SH-SY5Y (cell line): ENCODE measurements around the gene NUPR1.

ENCODE experiments used
- GATA2 ChIP-seq: IDR thresholded peaks from 2 replicates; pipeline ENCODE4 v1.6.1; 2011; ENCODE audit warnings: mild to moderate bottlenecking, low read depth, low read length
- GATA3 ChIP-seq: IDR thresholded peaks from 2 replicates; pipeline ENCODE4 v1.6.1; 2011; ENCODE audit warnings: low read depth, mild to moderate bottlenecking, low read length, moderate library complexity

Gene NUPR1, protein sequence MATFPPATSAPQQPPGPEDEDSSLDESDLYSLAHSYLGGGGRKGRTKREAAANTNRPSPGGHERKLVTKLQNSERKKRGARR

DNA sequence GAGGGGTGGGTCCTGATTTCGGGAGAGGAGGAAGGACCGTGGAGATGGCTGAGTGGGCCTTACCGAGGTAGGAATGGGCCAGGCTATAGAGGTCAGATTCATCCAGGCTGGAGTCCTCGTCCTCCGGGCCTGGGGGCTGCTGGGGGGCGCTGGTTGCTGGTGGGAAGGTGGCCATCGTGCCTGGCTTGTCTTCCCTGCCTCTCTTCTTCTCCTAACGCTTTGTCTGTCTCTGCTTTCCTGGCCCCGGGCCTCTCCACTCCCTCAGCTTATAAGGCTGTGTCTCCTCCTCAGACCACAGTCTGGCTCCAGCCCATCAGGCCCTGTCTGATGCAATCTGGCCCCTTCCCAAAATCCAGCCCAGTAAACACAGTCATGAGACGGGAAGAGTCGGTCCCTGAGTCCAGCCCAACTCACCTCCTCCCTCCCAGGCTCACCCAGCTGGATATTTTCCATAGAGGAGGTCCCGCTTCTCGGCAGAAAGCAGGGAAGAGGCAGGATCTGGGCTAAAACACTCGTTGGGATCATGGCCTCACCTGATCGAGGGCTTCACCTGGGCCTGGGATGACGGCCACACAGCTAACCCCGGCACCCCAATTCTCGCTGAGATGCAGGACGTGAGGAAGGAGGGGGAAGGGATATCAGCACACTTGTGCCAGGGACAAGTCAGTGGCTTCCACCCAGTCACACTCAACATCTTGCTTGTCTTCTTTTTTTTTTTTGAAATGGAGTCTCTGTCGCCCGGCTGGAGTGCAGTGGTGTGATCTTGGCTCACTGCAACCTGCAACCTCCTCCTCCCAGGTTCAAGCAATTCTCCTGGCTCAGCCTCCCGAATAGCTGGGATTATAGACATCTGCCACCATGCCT is at the start of gene NUPR1:
TSS of gene NUPR1 (minus strand) at position 242 of the 864 bp plus-strand sequence. CDS start at position 175, 67 bp downstream.
- TF ChIP-seq GATA3, result no peak

DNA sequence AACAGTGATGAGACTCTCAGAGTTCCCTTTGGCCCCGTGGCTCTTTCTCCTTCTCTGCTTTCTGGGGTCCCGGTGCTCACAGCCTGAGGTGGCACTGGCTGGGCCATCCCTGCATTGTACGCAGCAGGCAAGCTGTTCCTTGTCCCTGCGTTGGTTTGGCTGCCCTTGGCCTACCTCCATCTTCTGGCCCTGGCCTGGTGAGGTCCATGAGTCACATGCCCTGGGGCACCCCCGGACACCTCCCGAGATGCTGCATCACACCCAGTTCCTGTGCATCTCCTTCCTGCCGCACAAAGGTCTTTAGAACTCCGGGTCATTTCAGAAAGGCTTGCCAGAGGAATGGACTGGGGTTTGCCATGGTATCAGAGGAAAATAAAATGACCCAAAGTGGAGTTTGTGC is 48.6 kb upstream of the NUPR1 start:
- TF ChIP-seq GATA3 (no peak), GATA2 (no peak)

DNA sequence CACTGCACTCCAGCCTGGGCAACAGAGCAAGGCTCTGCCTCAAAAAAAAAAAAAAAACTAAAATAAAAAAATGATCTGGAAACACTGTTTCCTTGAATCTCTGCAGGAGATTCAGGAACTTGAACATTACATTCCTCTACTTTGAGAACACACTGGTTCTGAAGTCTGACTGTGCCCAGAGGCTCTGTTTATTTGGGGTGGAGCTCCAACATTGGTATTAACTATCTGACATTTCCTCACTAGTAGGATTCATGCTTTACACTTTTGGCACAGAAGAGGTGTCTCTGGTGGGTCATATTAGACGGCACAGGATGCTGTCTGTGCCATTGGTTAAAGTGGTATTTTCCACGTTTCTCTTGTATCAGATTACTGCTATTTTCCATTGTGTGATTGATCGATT is 47.7 kb upstream of the NUPR1 start:
- TF ChIP-seq GATA3, result no peak

DNA sequence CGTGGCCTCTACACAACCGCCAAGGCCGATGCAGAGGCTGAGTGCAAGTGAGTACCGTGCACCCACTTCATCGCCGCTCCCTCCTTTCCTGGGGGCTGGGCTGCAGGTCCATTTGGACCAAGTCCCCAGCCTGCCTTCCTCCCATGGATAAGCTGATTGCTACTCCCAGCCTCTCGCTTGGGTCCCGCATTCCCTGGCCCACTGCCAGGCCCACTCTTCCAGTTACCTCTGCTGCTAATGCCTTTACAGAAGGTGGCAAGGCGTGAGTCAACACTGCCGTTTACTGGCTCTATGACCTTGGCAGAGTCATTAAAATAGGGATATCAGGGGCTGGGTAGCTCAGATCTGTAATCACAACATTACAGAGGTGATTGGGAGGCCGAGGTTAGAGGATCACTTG is 46.9 kb upstream of the NUPR1 start:
- TF ChIP-seq GATA3, result no peak

DNA sequence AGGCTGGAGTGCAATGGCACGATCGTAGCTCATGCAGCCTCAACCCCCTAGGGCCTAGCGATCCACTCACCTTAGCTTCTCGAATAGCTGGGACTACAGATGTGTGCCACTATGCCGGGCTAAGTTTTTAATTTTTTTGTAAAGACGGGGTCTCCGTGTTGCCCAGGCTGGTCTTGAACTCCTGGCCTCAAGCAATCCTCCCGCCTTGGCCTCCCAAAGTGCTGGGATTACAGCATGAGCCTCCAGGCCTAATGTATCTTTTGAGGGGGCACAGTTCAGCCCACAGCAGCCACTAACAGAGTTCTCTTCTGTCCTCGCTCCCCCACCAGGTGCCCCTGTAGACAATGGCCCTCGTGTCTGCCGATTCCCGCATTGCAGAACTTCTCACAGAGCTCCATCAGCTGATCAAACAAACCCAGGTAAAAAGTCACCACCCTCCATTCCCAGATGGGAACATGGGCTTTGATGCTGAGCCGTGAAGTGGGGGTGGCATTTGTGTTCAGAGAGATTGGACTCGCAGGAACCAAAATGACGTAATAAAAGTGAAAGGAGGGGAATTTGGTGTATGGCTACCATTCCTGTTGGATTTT is 42.0 kb upstream of the NUPR1 start:
- TF ChIP-seq GATA3 (no peak), GATA2 (no peak)

DNA sequence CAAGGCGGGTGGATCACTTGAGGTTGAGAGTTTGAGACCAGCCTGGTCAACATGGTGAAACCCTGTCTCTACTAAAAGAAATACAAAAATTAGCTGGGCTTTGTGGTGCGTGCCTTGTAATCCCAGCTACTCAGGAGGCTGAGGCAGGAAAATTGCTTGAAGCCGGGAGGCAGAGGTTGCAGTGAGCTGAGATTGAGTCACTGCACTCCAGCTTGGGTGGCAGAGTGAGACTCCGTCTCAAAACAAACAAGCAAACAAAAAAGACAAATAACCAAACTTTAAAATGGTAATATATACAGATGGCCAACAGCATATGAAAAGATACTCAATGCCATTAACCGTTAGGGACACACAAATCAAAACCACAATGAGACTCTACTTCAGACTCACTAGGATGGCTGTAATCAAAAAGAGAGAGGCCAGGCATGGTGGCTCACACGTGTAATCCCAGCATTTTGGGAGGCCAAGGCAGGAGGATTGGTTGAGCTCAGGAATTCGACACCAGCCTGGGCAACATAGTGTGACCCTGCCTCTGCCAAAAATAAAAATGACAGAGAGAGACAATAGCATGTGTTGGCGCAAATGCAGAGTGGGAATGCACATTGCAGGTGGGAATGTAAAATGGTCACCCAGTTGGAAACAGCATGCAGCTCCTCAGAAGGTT is 36.8 kb upstream of the NUPR1 start:
- no peak for TF ChIP-seq GATA3
- no peak for TF ChIP-seq GATA2

DNA sequence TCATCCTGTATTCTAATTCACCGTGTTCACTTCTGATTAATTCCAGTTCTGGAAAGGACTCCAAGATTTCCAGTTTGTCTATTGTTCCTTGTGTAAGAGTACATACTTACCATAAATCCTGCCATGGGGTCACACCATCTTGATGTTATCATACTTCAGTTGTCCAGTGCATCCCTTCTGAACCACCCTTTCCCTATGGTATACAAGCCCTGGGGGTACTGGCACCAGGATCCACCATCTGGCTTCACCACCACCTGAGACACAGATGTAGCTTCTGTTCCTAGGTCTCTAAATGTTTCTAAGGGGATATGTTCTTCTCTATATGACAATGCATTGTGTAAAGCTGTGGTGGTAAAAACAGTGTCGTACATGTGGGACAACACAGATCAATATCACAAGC is 36.2 kb upstream of the NUPR1 start:
- TF ChIP-seq GATA3, result peak; percentile 36; the same call in 1 of the 2 replicates
- peak; percentile 34; the same call in 1 of the 2 replicates for TF ChIP-seq GATA2

DNA sequence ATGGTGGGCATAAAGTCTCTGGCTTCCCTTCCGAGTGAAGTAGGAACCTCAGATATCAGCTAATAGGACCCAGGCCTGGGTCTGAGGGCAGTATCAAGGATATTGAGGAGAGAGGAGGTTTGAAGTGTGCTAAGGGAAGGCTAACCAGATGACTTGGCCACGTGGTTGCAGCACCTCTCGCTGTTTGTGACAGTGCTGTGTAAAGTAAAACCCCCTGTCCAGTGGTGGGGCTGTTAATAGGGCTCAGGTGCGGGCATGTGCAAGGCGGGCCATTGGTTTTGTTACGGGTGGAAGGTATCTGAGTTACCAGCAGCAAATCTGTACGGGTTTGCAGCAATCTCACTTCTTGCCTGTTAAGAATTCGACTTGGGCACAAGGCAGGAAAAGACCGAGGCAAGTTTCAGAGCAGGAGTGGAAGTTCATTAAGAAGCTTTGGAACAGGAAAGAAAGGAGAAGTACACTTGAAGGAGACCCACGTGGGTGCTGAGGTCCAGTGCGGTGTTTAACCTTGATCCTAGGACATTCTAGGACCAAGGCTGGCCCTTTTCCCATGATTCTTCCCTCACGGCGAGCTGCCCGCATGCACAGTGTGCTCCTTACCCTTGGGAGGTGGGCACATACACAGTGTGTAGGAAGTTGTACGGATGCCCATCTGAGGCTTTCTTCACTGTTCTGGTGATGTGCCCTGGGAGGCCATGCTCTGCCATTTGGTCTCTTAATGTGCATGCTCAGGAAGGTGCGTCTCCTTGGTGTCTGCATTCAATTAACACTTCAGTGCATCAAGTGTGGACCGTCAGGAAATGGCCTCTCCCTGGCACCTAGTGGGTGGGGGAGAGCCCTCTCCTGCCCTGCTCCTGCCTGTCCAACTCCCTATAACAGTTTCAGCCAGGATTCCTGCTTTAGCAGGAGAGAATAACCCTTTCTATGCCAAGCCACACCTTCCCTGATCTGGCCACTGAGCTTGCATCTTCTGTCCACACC is 35.3 kb upstream of the NUPR1 start:
- no peak for TF ChIP-seq GATA2
- no peak for TF ChIP-seq GATA3

DNA sequence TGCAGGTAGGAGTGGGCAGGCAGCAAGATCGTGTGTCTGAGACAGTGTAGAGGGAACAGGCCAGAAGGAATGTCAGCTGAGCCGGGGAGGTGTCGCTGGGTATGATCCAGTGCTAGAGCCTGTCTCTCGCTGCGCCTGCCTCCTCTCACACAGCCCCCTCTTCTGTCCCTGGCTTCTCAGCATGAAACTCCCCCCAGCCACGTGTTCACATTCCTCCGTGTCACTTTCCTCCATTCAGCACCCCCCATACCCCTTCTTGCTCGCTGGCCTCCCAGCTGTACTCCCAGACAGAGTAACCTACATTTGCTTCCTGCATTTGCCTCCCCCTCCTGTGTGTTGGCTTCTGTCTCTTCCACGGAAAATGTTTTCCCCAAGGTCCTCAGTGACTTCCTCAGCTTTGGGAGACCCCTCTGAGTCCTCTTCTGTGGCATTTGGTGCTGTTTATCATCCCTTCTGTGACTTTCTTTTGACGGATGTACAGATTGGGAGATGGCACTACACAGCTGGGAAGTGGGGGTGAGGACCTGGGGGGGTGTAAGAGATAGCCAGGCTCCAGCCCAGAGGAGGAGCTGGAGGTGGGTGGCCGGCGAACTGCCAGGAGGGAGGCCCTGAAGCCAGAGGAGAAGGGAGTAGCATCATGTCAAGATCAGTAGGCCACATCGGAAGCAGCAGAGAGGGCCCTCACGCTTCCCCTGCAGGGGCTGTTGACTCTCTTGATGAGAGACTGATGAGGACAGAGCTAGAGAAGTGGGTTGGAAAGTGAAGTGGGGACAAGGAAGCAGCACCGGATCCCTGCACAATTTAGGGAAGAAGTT is 34.1 kb upstream of the NUPR1 start:
- TF ChIP-seq GATA2 (no peak), GATA3 (no peak)

DNA sequence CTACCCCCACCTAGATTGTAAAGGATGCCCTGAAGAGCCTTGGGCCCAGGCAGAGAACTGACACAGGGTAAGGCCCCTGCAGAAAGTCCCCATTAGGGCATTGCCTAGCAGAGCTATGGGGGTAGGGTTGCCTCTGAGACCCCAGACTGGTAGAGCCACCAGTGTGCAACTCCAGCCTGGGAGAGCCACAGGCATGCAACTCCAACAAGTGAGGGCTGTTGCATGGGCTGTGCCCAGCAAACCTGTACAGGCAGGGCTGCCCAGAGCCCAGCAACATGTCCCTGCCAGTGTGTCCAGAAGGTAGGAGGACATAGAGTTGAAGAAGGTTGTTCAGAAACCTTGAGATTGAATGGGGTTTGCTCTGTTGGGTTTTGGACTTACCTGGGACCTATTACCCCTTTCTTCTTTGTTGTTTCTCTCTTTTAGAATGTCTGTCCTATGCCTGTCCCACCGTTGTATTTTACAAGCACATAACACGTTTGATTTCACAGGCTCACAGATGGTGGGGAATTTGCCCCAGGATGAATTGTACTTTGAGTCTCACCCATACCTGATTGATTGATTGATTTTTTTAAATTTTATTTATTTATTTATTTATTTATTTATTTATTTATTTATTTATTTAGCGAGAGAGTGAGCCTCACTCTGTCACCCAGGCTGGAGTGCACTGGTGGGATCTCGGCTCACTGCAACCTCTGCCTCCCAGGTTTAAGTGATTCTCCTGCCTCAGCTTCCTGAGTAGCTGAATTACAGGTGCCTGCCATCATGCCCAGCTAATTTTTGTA is 31.4 kb upstream of the NUPR1 start:
- TF ChIP-seq GATA3 (no peak), GATA2 (no peak)

DNA sequence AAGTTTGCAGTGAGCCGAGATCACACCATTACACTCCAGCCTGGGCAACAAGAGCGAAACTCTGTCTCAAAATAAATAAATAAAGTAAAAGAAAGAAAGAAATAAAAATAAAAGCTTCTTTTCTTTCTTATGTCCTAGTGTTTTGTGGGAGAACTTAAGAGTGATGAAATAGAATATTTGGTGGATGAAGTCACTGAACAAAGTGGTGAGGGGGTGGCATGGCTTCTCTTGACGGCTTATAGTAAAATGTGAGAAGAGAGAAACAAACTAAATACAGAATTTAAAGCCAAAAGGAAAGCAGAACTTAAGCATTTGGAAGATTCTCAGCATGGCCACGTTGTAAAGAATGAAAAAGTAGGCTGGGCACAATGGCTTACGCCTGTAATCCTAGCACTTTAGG is 30.2 kb upstream of the NUPR1 start:
- TF ChIP-seq GATA3, result no peak

DNA sequence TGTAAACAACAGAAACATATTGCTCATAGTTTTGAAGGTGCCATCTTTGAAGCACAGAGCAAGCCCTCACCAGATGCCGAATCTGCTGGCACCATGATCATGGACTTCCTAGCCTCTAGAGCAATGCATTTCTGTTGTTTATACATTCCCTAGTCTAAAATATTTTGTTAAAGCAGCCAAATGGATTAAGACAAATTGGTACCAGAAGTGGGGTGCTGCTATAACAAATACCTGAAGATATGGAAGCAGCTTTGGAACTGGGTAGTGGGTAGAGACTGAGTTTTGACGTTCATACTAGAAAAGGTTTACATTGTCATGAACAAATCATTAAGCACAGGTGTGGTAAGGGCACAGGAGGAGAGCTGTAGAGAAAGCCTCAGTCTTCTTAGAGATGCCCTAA is 28.5 kb upstream of the NUPR1 start:
- TF ChIP-seq GATA2, result no peak
- TF ChIP-seq GATA3, result no peak
